ENCODE data around the gene LCN6. TPM values are rescaled to one million over a fixed set of nuclear protein-coding genes. Genes with fewer than 3 reads are reported as not detected.
"Not testable (repeated sequence)": the region's sequence is repeated elsewhere in the genome, so short reads cannot be mapped to it uniquely, and the experiment has no call there.

The LCN6 gene
- total RNA-seq, 1 donor from 2014 or later: not detected

DNA sequence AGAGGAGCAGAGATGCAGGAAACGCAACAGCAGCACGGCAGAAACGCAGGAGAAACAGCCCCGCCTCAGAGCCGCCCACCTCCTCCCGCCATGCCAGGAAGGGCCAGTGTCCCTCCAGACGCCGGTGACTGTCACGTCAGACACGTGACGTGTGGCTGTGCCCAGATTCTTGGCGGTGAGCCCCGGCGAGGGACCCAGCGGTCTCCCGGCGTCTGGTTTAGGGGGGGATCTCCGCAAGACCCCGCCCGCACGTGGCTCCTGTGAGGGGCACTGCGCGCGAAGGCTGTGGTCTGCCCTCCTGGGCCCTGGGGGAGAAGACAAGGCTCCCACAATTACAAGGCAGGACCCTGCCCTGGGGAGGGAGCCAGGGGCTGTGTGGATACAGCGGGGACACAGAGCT is 12.1 kb upstream of the LCN6 start:
- no peak for DNase-seq (ENCODE audit: low spot score)

DNA sequence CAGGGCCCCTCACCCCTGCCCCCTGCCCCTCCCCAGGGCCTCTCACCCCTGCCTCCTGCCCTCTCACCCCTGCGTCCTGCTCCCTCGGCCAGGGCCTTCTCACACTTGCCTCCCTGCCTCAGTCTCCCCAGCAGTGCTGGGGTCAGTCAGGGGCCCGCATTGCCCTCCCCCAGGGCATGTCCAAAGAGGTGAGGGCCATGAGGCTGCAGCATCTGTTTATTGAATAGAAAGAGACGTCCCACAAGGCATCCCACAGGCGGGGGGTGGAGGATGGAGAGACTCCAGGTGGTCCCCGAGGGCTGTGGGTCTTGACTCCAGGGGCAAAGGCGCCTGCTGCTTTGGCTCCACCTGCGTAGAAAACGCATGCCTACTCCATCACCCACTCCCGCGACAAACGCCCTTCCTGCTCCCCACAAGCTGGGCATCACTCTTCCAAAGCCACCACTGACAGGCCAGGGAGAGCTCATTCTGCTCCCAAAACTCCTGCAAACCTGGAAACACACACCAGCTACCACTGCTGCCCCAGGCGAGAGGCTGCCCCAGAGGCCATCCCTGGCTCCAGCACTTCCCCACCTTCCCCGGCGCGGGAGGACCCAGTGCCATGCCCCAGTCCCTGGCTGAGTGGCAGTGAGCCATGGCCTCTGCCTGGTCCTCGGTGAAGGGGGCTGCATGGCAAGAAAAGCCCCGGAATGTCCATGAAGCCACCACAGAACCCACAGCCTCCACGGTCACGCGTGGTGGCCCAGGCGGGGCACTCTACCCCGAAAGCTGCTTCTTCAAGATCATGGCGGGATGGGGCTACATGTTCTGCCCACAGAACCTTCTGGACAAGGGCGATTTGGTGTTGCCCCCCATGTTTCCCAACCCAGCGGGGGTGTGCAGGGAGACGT is 11.4 kb upstream of the LCN6 start:
- no peak for DNase-seq (ENCODE audit: low spot score)

DNA sequence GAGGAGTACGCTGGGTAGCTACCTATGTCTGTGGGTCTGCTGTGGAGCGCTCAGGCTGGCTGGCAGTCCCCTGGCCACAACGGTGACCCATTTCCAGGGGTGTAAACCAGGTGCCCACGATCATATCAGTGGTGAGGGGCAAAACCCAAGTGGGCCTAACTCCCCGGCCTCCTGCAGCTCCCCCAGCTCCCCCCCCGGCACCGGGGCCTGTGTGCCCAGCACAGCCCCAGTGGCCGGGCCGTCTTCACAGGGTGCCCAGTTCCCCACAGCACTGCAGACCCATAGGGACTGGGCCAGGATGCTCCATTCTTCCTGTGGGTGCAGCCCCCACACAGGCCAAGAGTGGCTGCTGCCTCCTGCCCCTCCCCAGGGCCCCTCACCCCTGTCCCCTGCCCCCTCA is 10.7 kb upstream of the LCN6 start:
- DNase-seq (ENCODE audit: low spot score): no peak

DNA sequence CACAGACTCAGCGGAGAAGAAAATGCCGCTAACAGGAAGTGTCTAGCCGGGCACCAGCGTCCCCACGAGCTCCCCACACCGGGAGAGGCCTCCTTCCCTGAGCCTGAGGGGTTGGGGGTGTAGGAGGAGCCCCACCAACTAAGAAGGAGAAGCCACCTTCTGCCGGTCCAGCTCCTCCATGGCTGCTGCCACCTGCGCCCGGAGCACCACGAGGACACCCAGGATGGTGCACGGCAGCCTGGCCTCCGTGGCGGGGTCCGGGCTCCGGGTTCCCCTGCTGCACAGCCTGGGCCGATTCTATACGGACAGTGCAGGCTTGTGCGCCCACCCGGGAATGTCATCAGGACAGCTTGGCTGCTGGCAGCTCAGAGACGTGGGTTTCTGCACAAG is 9.4 kb upstream of the LCN6 start:
- DNase-seq (ENCODE audit: low spot score): no peak

DNA sequence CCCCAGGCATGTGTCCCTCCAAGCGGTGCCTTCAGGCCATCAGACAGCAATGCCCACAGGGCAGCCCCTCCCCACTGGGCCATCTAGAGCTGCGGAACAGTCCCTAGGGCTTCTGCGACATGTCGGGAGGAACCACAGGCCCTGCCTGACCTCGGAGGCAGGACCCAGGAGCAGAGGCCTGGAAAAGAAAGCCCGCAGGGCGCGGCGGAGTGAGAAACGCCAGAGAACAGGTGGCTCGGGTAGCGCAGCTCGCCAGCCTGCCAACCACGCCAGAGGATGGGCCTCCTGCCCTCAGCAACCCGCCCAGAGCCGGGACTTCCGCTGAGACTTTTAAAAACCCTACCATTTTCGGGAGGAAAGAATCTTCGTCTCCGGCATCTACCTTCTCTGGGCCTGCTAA is 9.0 kb upstream of the LCN6 start:
- no peak for DNase-seq (ENCODE audit: low spot score)

DNA sequence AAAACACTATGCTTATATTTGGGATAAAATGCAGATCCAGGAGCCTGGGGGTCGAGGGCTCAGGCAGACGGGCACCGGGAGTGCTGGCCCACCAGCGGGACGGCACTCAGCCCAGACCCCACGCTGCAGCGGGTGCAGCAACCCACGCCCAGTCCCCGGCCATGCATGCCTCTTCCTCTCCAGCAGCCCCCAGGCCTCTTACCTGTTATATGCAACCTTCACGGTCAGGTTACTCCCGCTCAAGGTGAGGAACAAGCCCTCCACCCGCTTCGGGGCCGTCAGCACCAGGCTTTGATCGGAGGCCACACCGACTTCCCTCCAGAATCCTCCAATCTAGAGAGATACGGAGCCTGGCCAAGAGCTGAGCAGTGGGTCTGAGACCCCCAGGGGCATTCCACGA is 8.5 kb upstream of the LCN6 start:
- DNase-seq (ENCODE audit: low spot score): no peak

DNA sequence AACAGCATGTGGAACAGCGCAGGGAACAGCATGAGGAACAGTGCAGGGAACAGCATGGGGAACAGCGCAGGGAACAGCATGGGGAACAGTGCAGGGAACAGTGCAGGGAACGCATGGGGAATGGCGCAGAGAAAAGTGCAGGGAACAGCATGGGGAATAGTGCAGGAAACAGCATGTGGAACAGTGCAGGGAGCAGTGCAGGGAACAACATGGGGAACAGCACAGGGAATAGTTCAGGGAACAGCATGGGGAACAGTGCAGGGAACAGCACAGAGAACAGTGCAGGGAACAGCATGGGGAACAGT is 7.8 kb upstream of the LCN6 start:
- DNase-seq (ENCODE audit: low spot score): no peak

DNA sequence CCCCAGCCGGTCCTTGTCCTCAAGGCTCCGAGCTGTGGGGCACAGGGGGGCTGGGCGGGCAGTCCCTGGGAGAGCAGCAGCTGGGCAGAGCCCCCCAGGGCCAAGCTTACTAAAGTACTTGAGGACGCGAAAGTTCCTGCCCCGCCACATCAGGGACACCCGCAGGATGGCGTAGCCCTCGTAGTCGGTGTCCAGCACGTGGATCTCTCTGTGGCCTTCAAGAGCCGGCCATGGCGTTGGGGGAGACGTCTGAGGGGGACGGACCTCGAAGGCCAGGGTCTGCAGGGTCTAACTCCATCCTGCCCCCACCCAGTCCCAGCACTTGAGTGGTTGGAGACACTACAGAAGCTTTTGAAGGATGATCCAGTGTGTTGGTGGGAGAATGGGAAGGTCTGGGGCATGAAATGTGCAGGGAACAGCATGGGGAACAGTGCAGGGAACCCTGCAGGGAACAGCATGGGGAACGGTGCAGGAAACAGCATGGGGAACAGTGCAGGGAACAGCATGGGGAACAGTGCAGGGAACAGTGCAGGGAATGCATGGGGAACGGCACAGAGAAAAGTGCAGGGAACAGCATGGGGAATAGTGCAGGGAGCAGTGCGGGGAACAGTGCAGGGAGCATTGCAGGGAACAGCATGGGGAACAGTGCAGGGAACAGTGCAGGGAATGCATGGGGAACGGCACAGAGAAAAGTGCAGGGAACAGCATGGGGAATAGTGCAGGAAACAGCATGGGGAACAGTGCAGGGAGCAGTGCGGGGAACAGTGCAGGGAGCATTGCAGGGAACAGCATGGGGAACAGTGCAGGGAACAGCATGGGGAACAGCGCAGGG is 7.2 kb upstream of the LCN6 start:
- not testable (repeated sequence) for DNase-seq (ENCODE audit: low spot score)

DNA sequence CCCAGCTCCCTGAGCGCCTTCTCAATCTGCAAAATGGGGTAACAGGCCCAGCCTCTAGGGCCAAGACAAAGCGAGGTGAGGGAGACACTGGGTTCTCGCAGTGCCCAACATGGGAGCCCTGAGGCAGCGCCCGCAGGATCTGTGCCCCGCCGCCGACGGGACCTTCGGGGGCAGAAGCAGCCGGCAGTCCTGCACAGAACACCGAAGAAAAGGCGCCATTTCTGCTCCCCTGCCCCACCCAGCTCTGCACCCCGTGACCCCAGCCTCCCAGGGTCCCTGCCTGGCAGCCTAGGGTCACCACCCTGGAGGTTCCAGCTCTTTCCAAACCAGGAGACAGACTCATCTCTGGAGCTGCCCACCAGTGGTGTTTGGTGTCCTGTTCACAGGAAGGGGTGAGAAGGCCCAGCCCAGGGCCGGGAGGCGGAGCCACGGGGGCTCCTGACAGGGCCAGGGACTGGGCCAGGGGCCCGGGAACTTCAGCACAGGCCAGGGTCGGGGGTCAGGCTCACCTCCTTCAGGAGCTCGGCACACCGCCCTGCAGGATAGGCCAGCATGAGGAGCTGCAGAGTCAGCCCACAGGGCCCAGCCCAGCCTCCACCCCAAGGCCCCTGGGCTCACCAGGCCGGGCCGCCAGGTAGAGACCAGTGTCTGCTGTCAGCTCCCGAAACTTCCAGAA is 6.4 kb upstream of the LCN6 start:
- DNase-seq (ENCODE audit: low spot score): no peak

DNA sequence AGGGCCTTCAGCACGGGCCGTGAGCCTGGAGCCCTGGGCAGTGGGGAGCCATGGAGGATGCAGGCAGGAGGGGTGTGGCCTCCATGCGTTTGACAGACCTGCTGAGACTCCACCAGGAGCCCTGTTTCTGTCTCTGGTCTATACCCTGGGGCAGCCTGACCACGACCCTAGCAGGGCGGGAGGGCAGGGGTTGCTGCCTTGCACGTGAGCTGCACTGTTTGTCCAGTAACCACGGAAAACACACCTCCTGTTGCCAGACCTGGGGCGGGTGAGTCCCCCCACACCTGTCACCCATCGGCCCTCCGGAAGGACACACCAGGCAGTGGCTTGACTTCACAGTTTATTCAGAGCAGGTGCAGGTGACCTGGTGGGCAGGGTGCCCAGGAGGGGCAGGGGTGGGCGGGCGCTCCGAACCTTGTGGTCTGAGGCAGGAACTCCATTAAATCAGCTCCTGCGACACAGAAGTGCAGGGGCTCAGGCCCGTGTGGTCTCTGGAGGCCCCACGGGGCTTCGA is 5.8 kb upstream of the LCN6 start:
- no peak for DNase-seq (ENCODE audit: low spot score)

DNA sequence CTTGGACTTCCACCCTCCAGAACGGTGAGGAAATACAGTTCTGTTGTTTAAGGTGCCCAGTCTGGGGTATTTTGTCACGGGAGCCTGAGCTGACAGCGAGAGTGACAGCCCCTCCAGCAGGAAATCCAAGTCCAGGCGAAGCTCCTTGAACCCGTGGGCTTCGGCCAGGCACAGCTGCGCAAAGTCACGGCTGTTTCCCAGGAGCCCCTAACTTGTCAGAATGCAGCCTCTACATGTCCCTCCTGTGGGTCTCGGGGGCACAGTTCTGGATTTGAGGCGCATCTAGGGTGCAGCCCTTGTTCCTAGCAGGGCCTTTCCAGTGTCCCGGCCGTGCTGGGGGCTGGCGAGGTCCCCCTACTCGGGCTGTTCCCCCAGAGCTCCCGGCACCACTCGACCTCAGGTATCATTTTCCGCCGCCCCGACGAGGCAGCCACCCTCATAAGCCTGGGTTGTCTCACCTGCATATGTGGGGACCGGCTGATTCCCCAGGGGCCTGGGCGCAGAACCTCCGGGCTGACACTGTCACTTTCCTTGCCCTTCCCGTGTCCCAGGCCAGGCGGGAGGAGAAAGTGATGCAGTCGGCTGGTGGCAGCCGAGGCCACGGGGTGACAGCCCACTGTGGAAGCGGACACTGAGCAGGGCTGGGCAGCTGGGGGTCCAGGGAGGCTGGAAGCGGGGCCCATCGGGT is 5.2 kb upstream of the LCN6 start:
- DNase-seq (ENCODE audit: low spot score): no peak

DNA sequence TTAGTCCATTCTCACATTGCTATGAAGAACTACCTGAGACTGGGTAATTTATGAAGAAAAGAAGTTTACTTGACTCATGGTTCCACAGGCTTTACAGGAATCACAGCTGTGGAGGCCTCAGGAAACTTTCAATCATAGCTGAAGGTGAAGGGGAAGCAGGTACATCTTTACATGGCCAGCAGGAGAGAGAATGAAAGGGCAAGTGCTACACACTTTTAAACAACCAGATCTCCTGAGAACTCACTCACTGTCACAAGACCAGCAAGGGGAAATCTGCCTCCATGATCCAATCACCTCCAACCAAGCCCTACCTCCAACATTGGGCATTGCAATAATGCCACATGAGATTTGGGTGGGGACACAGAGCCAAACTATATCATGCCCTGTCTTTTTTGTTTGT is 3.5 kb upstream of the LCN6 start:
- no peak for DNase-seq (ENCODE audit: low spot score)

DNA sequence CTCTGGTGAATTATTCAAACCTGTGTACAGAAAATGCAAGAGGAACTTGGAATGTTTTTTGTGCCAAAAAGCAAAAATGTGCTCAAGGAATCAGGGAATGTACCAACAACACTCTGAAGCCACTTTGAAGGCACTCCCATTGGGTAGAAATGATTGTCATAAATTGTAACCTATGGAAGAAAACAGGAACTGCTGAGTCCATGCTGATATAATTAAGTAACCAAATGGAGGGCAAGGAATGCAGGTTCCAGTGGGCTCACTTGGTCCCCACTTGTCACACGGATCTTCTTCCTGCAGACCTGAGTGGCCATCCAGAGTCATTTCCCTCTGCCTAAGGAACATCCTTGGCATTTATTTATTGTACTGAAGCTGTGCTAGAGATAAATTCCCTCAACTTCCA is 2.9 kb upstream of the LCN6 start:
- no peak for DNase-seq (ENCODE audit: low spot score)

DNA sequence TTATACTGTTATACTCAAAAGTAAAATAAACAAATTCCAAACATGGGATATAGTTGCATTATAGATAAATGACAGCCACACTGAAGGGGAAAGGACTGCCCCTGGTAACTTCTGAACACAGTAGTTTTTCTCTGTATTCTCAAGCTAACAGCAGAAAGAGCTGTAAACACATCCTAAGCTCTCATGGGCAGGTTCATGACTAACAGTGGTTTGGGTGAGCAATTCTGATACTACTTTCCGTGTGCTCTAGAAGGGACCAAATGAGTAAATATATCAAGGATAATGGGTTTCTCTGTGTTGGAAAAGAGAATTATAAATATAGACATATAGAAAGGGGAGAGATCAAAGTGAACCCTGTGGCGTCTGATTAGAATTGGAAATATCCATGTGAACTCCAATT is 2.2 kb upstream of the LCN6 start:
- DNase-seq (ENCODE audit: low spot score): no peak

DNA sequence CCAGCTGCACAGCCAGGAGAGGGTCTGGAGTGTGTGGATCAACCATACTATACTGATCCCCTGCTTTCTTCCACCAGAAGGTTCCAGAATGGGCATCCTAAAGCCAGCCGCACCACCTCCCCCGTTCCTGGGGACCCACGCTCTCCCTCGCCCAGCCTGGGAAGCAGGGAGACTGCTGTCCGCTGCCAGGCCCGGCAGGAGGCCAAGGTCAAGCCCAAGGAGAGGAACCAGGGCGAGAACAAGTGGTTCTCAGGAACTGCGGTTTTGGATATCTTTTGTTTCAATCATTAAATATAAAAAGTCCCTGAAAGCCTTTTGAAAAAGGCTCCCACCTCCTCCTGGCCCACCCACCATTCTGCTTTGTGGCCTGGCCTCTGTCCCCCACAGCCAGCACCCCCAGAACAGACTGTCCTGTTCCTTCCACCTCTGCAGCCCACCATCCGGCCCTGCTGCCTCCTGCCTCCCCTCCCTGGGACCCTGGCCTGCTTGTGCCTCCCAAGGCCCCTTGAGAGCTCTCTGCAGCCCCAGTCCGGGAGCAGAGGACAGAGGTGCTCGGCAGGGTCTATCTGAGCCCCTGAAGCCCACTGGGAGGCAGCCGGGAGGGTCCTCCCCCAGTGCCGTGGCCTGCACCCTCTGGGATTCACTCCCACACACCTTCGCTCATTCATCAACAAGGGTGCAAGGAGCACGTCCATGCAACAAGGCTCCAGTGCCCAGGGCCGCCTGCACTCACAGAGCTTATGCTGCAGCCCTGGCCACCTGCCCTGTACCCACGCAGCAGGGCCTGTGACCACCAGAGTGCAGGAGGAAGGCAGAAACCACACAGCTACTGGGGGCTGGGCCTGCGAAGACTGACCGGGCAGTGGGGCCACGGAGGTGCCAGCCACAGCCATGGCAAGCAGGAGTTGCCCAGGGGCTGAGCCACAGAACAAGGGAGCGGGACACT is 614 bp upstream of the LCN6 start:
- DNase-seq (ENCODE audit: low spot score): no peak

DNA sequence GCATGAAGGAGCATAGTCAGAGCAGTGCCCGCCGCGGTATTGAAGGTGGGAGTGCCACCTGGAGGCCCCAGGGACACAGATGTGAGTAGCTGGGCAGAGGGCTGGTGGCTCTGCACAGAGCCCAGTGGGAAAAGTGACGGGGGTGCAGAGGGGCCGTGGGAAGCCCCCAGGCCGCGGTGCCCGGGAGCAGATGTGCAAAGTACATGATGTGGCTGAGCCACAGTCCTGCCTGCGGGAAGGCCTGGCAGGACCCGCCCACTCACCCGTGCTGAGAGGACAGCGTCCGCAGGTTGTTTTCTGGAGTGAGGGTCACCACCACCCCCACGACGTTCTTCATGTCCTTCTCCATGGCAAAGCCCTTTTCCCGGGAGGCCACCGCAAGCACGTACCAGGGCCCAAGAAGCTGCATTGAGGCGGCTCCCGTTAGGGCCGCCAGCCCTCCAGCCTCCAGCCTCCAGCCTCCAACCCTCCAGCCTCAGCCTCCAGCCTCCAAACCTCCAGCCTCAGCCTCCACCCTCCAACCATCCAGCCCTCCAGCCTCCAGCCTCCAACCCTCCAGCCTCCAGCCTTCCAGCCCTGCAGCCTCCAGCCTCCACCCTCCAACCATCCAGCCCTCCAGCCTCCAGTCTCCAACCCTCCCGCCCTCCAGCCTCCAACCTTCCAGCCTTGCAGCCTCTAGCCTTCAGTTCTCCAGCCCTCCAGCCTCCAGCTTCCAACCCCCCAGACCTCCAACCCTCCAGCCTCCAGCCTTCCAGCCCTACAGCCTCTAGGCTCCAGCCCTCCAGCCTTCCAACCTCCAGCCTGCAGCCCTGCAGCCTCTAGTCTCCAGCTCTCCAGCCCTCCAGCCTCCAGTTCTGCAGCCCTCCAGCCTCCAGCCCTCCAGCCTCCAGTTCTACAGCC is 914 bp downstream of the LCN6 start:
- DNase-seq (ENCODE audit: low spot score): no peak

DNA sequence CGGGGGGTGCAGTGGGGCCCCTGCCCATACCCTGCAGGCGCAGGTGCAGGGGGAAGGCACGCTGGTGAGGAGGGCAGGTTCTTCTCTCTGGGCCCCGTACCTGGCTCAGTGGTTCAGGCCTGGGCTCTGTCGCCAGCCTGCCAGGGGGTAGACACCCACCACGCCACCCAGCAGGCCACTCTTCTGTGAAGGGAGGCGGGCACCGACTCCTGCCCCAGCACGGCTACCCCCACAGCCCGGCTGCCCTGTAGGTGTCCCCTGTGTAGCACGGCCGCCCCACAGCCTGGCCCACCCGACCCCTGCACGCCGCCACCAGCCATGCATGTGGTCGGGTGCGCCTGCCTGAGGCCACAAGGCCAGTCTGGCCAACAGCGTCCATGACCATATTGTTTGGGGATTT is 1.7 kb downstream of the LCN6 start:
- DNase-seq (ENCODE audit: low spot score): no peak

DNA sequence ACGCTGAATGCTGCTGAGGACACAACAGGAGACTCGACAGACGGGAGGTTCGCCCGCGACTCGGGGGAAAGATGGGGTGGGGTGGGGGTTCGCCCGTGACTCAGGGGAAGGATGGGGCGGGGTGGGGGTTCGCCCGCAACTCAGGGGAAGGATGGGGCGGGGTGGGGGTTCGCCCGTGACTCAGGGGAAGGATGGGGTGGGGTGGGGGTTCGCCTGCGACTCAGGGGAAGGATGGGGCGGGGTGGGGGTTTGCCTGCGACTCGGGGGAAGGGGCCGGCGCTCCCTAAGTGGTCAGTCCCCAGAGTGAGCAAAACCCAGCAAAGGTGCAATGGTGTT is 2.2 kb downstream of the LCN6 start:
- no peak for DNase-seq (ENCODE audit: low spot score)

DNA sequence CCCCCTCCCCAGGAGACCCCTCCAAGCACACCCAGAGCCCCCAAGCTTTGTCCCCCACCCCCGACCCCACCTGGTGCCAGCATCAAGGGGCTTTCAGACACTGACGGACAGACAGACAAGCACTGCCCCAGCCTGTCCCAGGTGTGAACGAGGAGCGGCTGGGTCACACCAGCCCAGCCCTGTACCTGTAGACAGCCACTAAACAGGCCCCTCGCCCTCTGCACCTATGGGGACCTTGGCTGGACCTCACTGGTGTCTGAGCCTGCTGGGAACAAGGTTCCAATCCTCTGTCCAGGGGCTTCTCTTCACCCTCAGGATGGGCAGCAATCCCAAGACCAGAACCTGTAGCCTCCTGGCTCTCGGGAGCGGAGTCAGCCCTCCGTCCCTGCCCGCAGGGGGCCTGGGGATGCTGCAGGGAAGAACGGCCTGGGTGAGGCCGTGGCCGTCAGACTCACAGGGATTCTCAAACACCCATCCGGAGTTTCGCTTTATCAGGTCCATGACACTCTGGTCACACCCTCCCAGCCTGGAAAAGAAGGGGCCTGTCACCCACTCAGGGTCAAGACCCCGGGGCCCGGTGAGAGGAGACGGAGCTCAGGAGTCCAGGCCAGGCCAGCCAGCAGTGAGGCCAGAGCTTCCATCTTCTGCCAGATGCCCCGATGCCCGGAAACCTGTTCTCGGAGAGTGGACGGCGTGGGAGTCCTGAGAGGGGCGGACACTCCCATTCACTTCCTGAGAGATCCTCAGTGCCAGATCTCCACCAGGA is 2.8 kb downstream of the LCN6 start:
- no peak for DNase-seq (ENCODE audit: low spot score)
